Measurements from ENCODE around the gene APOE.
"Not testable (repeated sequence)": the region's sequence is repeated elsewhere in the genome, so short reads cannot be mapped to it uniquely, and the experiment has no call there.

APOE gene

GRCh38 chr19:44905437-44906160 lies at the start of gene APOE:
TSS of gene APOE (plus strand) at chr19:44905796. CDS start at chr19:44906625, 829 bp downstream.
- no peak for DNase-seq (ENCODE audit: low read depth)

GRCh38 chr19:44856421-44857083 lies 49.0 kb upstream of the APOE start:
- no peak for DNase-seq (ENCODE audit: low read depth)

- no peak for DNase-seq (ENCODE audit: low read depth)
Measured at GRCh38 chr19:44857837-44858236, 47.8 kb upstream of the APOE start.

GRCh38 chr19:44861576-44861975 lies 44.0 kb upstream of the APOE start:
- not testable (repeated sequence) for DNase-seq (ENCODE audit: low read depth)

GRCh38 chr19:44863990-44864389 lies 41.6 kb upstream of the APOE start:
- no peak for DNase-seq (ENCODE audit: low read depth)

- DNase-seq (ENCODE audit: low read depth) = no peak
Measured at GRCh38 chr19:44865196-44865767, 40.3 kb upstream of the APOE start.

- DNase-seq (ENCODE audit: low read depth) = no peak
Measured at GRCh38 chr19:44866664-44867063, 38.9 kb upstream of the APOE start.

GRCh38 chr19:44867578-44867977 lies 38.0 kb upstream of the APOE start:
- no peak for DNase-seq (ENCODE audit: low read depth)

- no peak for DNase-seq (ENCODE audit: low read depth)
Measured at GRCh38 chr19:44869733-44870470, 35.7 kb upstream of the APOE start.

GRCh38 chr19:44871809-44872208 lies 33.8 kb upstream of the APOE start:
- no peak for DNase-seq (ENCODE audit: low read depth)

GRCh38 chr19:44872661-44873060 lies 32.9 kb upstream of the APOE start:
- DNase-seq (ENCODE audit: low read depth) = no peak

- DNase-seq (ENCODE audit: low read depth) = no peak
Measured at GRCh38 chr19:44874317-44874716, 31.3 kb upstream of the APOE start.

- DNase-seq (ENCODE audit: low read depth) = no peak
Measured at GRCh38 chr19:44875666-44876451, 29.7 kb upstream of the APOE start.

- DNase-seq (ENCODE audit: low read depth) = no peak
Measured at GRCh38 chr19:44876930-44877535, 28.6 kb upstream of the APOE start.

- no peak for DNase-seq (ENCODE audit: low read depth)
Measured at GRCh38 chr19:44878120-44878865, 27.3 kb upstream of the APOE start.

GRCh38 chr19:44879309-44880065 lies 26.1 kb upstream of the APOE start:
- DNase-seq (ENCODE audit: low read depth) = no peak

GRCh38 chr19:44882063-44882462 lies 23.5 kb upstream of the APOE start:
- no peak for DNase-seq (ENCODE audit: low read depth)

- not testable (repeated sequence) for DNase-seq (ENCODE audit: low read depth)
Measured at GRCh38 chr19:44882619-44883397, 22.8 kb upstream of the APOE start.

- no peak for DNase-seq (ENCODE audit: low read depth)
Measured at GRCh38 chr19:44883922-44884321, 21.7 kb upstream of the APOE start.

All from activated T-cell treated with anti-CD3 and anti-CD28 coated beads for 24 hours (primary cell).